Tibial artery (tissue), 4 donors: Measurements from ENCODE around the gene C6orf141.

Experiments used
- DNase-seq, 2 donors: peaks; one replicate each; pipeline ENCODE4 v3.0.0-alpha.2; 2019
- H3K27ac ChIP-seq, 2 donors: fragments of 200-600 bp; sonication (generic) in 1 of 2; 1 replicate in 1 of 2; 2 replicates in 1 of 2; pipeline ENCODE4 v1.5.1; 2018 to 2019; ENCODE audit warnings: mild to moderate bottlenecking in 1 of 2
- H3K27me3 ChIP-seq, 2 donors: fragments of 200-600 bp; sonication (generic) in 1 of 2; one replicate each; pipeline versions ENCODE4 v1.5.1 to v1.6.0; 2016 to 2019
- H3K36me3 ChIP-seq, 3 donors: fragments of 200-600 bp; sonication (generic) in 2 of 3; one replicate each; pipeline ENCODE4 v1.5.1; 2016 to 2019; ENCODE audit warnings: mild to moderate bottlenecking in 2 of 3
- H3K4me1 ChIP-seq, 4 donors: fragments of 200-600 bp; sonication (generic) in 2 of 4; 1 replicate in 3 of 4; 2 replicates in 1 of 4; pipeline ENCODE4 v1.5.1; 2016 to 2019
- H3K4me3 ChIP-seq, 2 donors: fragments of 200-600 bp; sonication (generic) in 1 of 2; 1 replicate in 1 of 2; 2 replicates in 1 of 2; pipeline ENCODE4 v1.5.1; 2018 to 2019; ENCODE audit warnings: mild to moderate bottlenecking in 2 of 2
- H3K9me3 ChIP-seq, 3 donors: fragments of 200-600 bp; sonication (generic) in 1 of 3; one replicate each; pipeline ENCODE4 v1.5.1; 2016 to 2019
- CTCF ChIP-seq, 2 experiments: fragments of 200-600 bp in 1 of 2; fragments of 450-650 bp in 1 of 2; IDR thresholded peaks; one replicate each; pipeline ENCODE4 v1.5.1; 2017 to 2019; ENCODE audit warnings: antibody characterized with exemption in 2 of 2, mild to moderate bottlenecking in 1 of 2, moderate library complexity in 1 of 2
- intact Hi-C: fragments of 100-400 bp; cut with DNase I; formaldehyde crosslinking; loops from one replicate; pipeline ENCODE4 v1.15.0; 2023; ENCODE audit warnings: low total_unique reads

C6orf141 gene

GRCh38 chr6:49540614-49541013 lies 9.9 kb upstream of the C6orf141 start:
- no peak overlapping the region for H3K4me3 ChIP-seq
- no peaks in the 10 kb centered on the region for H3K4me1 ChIP-seq
- no peaks in the 10 kb centered on the region for H3K27me3 ChIP-seq
- no peaks in the 10 kb centered on the region for H3K9me3 ChIP-seq
- no peak for DNase-seq
- H3K27ac ChIP-seq: no peak overlapping the region
- no peak for TF ChIP-seq CTCF (IDR thresholded peaks at IDR 0.05)
- H3K36me3 ChIP-seq: no peaks in the 10 kb centered on the region
- intact Hi-C loops: no loop called here

GRCh38 chr6:49541210-49541724 lies 9.2 kb upstream of the C6orf141 start:
- H3K27me3 ChIP-seq: no peaks in the 10 kb centered on the region
- H3K9me3 ChIP-seq: no peaks in the 10 kb centered on the region
- no peak overlapping the region for H3K4me3 ChIP-seq
- H3K27ac ChIP-seq: no peak overlapping the region
- intact Hi-C loops: no loop called here
- DNase-seq: no peak
- H3K4me1 ChIP-seq: no peaks in the 10 kb centered on the region
- no peak for TF ChIP-seq CTCF (IDR thresholded peaks at IDR 0.05)
- no peaks in the 10 kb centered on the region for H3K36me3 ChIP-seq

- H3K4me3 ChIP-seq: no peak overlapping the region
- DNase-seq: no peak
- H3K27me3 ChIP-seq: no peaks in the 10 kb centered on the region
- no peaks in the 10 kb centered on the region for H3K36me3 ChIP-seq
- no peak overlapping the region for H3K27ac ChIP-seq
- no peaks in the 10 kb centered on the region for H3K9me3 ChIP-seq
- intact Hi-C loops: no loop called here
- TF ChIP-seq CTCF (IDR thresholded peaks at IDR 0.05): no peak
- H3K4me1 ChIP-seq: no peaks in the 10 kb centered on the region
Measured at GRCh38 chr6:49541936-49542335, 8.5 kb upstream of the C6orf141 start.

- H3K27me3 ChIP-seq: no peaks in the 10 kb centered on the region
- no peaks in the 10 kb centered on the region for H3K4me1 ChIP-seq
- H3K36me3 ChIP-seq: no peaks in the 10 kb centered on the region
- intact Hi-C loops: no loop called here
- no peaks in the 10 kb centered on the region for H3K9me3 ChIP-seq
- no peak overlapping the region for H3K4me3 ChIP-seq
- DNase-seq: no peak
- no peak for TF ChIP-seq CTCF (IDR thresholded peaks at IDR 0.05)
- no peak overlapping the region for H3K27ac ChIP-seq
Measured at GRCh38 chr6:49543087-49543858, 7.2 kb upstream of the C6orf141 start.

GRCh38 chr6:49546331-49546730 lies 4.1 kb upstream of the C6orf141 start:
- intact Hi-C loops: no loop called here
- Histone ChIP-seq H3K4me3 (no peak overlapping the region), H3K27ac (no peak overlapping the region), H3K9me3 (no peaks in the 10 kb centered on the region), H3K4me1 (peaks cover 0 to 16% (median 12%) of the 10 kb centered on the region in 4 donors), H3K36me3 (no peaks in the 10 kb centered on the region), H3K27me3 (peaks cover 0 to 20% of the 10 kb centered on the region in 2 donors)
- no peak for TF ChIP-seq CTCF (IDR thresholded peaks at IDR 0.05)
- no peak for DNase-seq
